HepG2 (cell line): Measurements from ENCODE around the gene TNFAIP6. TPM values are rescaled to one million over a fixed set of nuclear protein-coding genes. Genes with fewer than 3 reads are reported as not detected.

Source experiments
- DZIP1 ChIP-seq: sonication (generic); formaldehyde crosslinking; IDR thresholded peaks from 2 replicates; pipeline ENCODE4 v1.5.0; 2020; ENCODE audit warnings: mild to moderate bottlenecking, missing genetic modification reagents
- ELF4 ChIP-seq: sonication (generic); formaldehyde crosslinking; IDR thresholded peaks from 2 replicates; pipeline ENCODE4 v1.5.0; 2020; ENCODE audit warnings: missing genetic modification reagents, mild to moderate bottlenecking, moderate library complexity, borderline replicate concordance
- FOXJ3 ChIP-seq: sonication (generic); formaldehyde crosslinking; IDR thresholded peaks from 2 replicates; pipeline ENCODE4 v1.4.0; 2020; ENCODE audit warnings: missing genetic modification reagents, mild to moderate bottlenecking, borderline replicate concordance
- HIVEP1 ChIP-seq: sonication (generic); formaldehyde crosslinking; IDR thresholded peaks from 2 replicates; pipeline ENCODE4 v1.4.0; 2020; ENCODE audit warnings: mild to moderate bottlenecking, missing genetic modification reagents
- HMG20B ChIP-seq: conservative IDR thresholded peaks from 2 replicates; pipeline ENCODE4 v1.6.1; 2016; ENCODE audit warnings: missing genetic modification reagents, missing compliant biosample characterization
- HMGXB4 ChIP-seq, 2 experiments: sonication (generic) in 1 of 2; formaldehyde crosslinking in 1 of 2; IDR thresholded peaks; 2 replicates each; pipeline versions ENCODE4 v1.4.0 to v1.6.1; 2018 to 2020; ENCODE audit warnings: missing genetic modification reagents in 2 of 2, borderline replicate concordance in 1 of 2, low read depth in 1 of 2, mild to moderate bottlenecking in 1 of 2, missing biosample characterization in 1 of 2
- IRF2 ChIP-seq: IDR thresholded peaks from 2 replicates; pipeline ENCODE4 v1.6.1; 2018; ENCODE audit warnings: missing genetic modification reagents, missing compliant biosample characterization
- MAX ChIP-seq: IDR thresholded peaks from 2 replicates; pipeline ENCODE4 v1.6.1; 2012; ENCODE audit warnings: inconsistent platforms
- MAZ ChIP-seq, 2 experiments: sonication (generic) in 1 of 2; formaldehyde crosslinking in 1 of 2; IDR thresholded peaks; 2 replicates each; pipeline versions ENCODE4 v1.5.0 to v1.6.1; 2012 to 2020; ENCODE audit warnings: low read depth in 2 of 2, mild to moderate bottlenecking in 2 of 2, borderline replicate concordance in 1 of 2, improper control_type of control experiment in 1 of 2, low read length in 1 of 2, missing genetic modification reagents in 1 of 2, moderate library complexity in 1 of 2
- PATZ1 ChIP-seq: sonication (generic); formaldehyde crosslinking; IDR thresholded peaks from 2 replicates; pipeline ENCODE4 v1.4.0; 2020; ENCODE audit warnings: missing genetic modification reagents
- RBM39 ChIP-seq: fragments of 200-400 bp; formaldehyde crosslinking; IDR thresholded peaks from one replicate; pipeline ENCODE4 v1.6.1; 2018; ENCODE audit warnings: antibody characterized with exemption, mild to moderate bottlenecking, low read depth, low read length; ENCODE audit not compliant: poor library complexity, severe bottlenecking
- SAP130 ChIP-seq: IDR thresholded peaks from 2 replicates; pipeline ENCODE4 v1.6.1; 2016; ENCODE audit warnings: low read depth
- SIN3B ChIP-seq: fragments of 150-350 bp; IDR thresholded peaks from 2 replicates; pipeline ENCODE4 v1.6.1; 2014; ENCODE audit warnings: low read length
- SMC3 ChIP-seq: IDR thresholded peaks from 2 replicates; pipeline ENCODE4 v1.6.1; 2011; ENCODE audit warnings: low read length, improper control_type of control experiment
- TOE1 ChIP-seq: sonication (generic); formaldehyde crosslinking; IDR thresholded peaks from 2 replicates; pipeline ENCODE4 v1.4.0; 2020; ENCODE audit warnings: mild to moderate bottlenecking, missing genetic modification reagents
- ZNF619 ChIP-seq: sonication (generic); formaldehyde crosslinking; IDR thresholded peaks from 2 replicates; pipeline ENCODE4 v1.4.0; 2020; ENCODE audit warnings: mild to moderate bottlenecking, missing genetic modification reagents
- ZNF75D ChIP-seq: sonication (generic); formaldehyde crosslinking; IDR thresholded peaks from 2 replicates; pipeline ENCODE4 v1.8.1; 2023; ENCODE audit warnings: missing genetic modification reagents, mild to moderate bottlenecking, borderline replicate concordance
- ZNF770 ChIP-seq: sonication (generic); formaldehyde crosslinking; IDR thresholded peaks from 2 replicates; pipeline ENCODE4 v1.5.0; 2020; ENCODE audit warnings: mild to moderate bottlenecking, missing genetic modification reagents
- ZNF772 ChIP-seq: sonication (generic); formaldehyde crosslinking; IDR thresholded peaks from 2 replicates; pipeline ENCODE4 v1.5.0; 2020; ENCODE audit warnings: mild to moderate bottlenecking, missing genetic modification reagents
- ZNF773 ChIP-seq: sonication (generic); formaldehyde crosslinking; IDR thresholded peaks from 2 replicates; pipeline ENCODE4 v1.4.0; 2020; ENCODE audit warnings: missing genetic modification reagents, borderline replicate concordance
- ZNF792 ChIP-seq: IDR thresholded peaks from 2 replicates; pipeline ENCODE4 v1.6.1; 2016
- polyA plus RNA-seq, 8 experiments: library from polyadenylated mRNA; depleted of rRNA in 3 of 8; stranded (reverse) in 7 of 8; unstranded in 1 of 8; fragments of >200 nt; fragmentation: Illumina TruSeq in 4 of 8; extraction: Trizol in 4 of 8; gene quantifications; 2 replicates each; pipeline versions ENCODE4 v1.2.1 to v1.2.3, GENCODE V29; 2011 to 2016; ENCODE audit warnings: low read depth in 4 of 8, missing spikeins in 1 of 8, mixed read lengths in 1 of 8; ENCODE audit not compliant: insufficient read depth in 1 of 8
- total RNA-seq, 5 experiments: library from RNA; depleted of rRNA; stranded (reverse); fragments of >200 nt; fragmentation: Illumina TruSeq; extraction: Trizol; gene quantifications; 2 replicates each; pipeline ENCODE4 v1.2.3, GENCODE V29; 2016; ENCODE audit warnings: low read depth in 1 of 5

TNFAIP6 gene
- total and polyA plus RNA-seq, 2 of the 13 experiments (the other 11 are each of a cell fraction or from before 2014, with no cell fraction given) = not detected

- no peak; a peak in 1 of 4 replicates for TF ChIP-seq HMGXB4 (CRISPR knock-in tag; IDR thresholded peaks at IDR 0.05; ENCODE audit: borderline replicate concordance in 1 of 2, low read depth in 1 of 2)
- no peak for TF ChIP-seq MAZ (IDR thresholded peaks at IDR 0.05; ENCODE audit: borderline replicate concordance, low read depth, low read length)
- TF ChIP-seq MAZ (CRISPR knock-in tag; IDR thresholded peaks at IDR 0.05; ENCODE audit: low read depth) = no peak
- 0 out of 2 replicates have a peak, but pooled peaks have one; percentile 17 for TF ChIP-seq ZNF75D
- peak; percentile 18; the same call in 1 of the 2 replicates for TF ChIP-seq SAP130 (CRISPR knock-in tag)
- 0 out of 2 replicates have a peak, but pooled peaks have one; percentile 1 for TF ChIP-seq ZNF770 (CRISPR knock-in tag)
- no peak for TF ChIP-seq FOXJ3
- 0 out of 2 replicates have a peak, but pooled peaks have one; percentile 55 for TF ChIP-seq ELF4
- TF ChIP-seq ZNF773 (CRISPR knock-in tag) = no peak
- TF ChIP-seq MAX = peak; percentile 69; the same call in 1 of the 2 replicates
- peak; percentile 6 for TF ChIP-seq RBM39
- TF ChIP-seq ZNF772 = 0 out of 2 replicates have a peak, but pooled peaks have one; percentile 23
- TF ChIP-seq ZNF792 (CRISPR knock-in tag) = peak; percentile 41; the same call in 1 of the 2 replicates
- no peak for TF ChIP-seq DZIP1
- TF ChIP-seq PATZ1 (CRISPR knock-in tag) = peak; percentile 77
- TF ChIP-seq SIN3B = peak; percentile 62; the same call in 1 of the 2 replicates
- TF ChIP-seq HMG20B (CRISPR knock-in tag) = no peak
- 0 out of 2 replicates have a peak, but pooled peaks have one; percentile 8 for TF ChIP-seq IRF2
- TF ChIP-seq SMC3 = no peak
- no peak for TF ChIP-seq TOE1 (CRISPR knock-in tag)
- TF ChIP-seq ZNF619 (CRISPR knock-in tag) = 0 out of 2 replicates have a peak, but pooled peaks have one; percentile 38
- TF ChIP-seq HIVEP1 (CRISPR knock-in tag) = no peak
These were observed 53.1 kb downstream of the TNFAIP6 start (continued) for GRCh38 chr2:151410485-151410834.
